Measurements from ENCODE around the gene FBXO31. TPM values are rescaled to one million over a fixed set of nuclear protein-coding genes. Genes with fewer than 3 reads are reported as not detected.

The FBXO31 gene
- total RNA-seq, 4 donors from 2014 or later = 89.4 to 241 (median 147) TPM

GRCh38 chr16:87295259-87295658 lies 88.3 kb downstream of the FBXO31 start:
- H3K4me1 ChIP-seq = peaks cover 0 to 5% (median 0%) of the 10 kb centered on the region in 4 donors
- no peak overlapping the region for H3K4me3 ChIP-seq
- 69% methylated on average over 4 of the region's 4 CpGs for WGBS, 2 donors
- peaks cover 0 to 3% (median 0%) of the 10 kb centered on the region in 4 donors for H3K9me3 ChIP-seq
- H3K36me3 ChIP-seq = peaks cover 0 to 25% (median 0%) of the 10 kb centered on the region in 3 donors
- DNase-seq (ENCODE audit: low spot score in 2 of 2) = no peak
- TF ChIP-seq EP300 (IDR thresholded peaks at IDR 0.05) (no peak), POLR2A (IDR thresholded peaks at IDR 0.05) (no peak)
- TF ChIP-seq, protein P1, sequence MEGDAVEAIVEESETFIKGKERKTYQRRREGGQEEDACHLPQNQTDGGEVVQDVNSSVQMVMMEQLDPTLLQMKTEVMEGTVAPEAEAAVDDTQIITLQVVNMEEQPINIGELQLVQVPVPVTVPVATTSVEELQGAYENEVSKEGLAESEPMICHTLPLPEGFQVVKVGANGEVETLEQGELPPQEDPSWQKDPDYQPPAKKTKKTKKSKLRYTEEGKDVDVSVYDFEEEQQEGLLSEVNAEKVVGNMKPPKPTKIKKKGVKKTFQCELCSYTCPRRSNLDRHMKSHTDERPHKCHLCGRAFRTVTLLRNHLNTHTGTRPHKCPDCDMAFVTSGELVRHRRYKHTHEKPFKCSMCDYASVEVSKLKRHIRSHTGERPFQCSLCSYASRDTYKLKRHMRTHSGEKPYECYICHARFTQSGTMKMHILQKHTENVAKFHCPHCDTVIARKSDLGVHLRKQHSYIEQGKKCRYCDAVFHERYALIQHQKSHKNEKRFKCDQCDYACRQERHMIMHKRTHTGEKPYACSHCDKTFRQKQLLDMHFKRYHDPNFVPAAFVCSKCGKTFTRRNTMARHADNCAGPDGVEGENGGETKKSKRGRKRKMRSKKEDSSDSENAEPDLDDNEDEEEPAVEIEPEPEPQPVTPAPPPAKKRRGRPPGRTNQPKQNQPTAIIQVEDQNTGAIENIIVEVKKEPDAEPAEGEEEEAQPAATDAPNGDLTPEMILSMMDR (IDR thresholded peaks at IDR 0.05) = no peak
- no peaks in the 10 kb centered on the region for H3K27me3 ChIP-seq
- H3K27ac ChIP-seq = no peak overlapping the region

DNA sequence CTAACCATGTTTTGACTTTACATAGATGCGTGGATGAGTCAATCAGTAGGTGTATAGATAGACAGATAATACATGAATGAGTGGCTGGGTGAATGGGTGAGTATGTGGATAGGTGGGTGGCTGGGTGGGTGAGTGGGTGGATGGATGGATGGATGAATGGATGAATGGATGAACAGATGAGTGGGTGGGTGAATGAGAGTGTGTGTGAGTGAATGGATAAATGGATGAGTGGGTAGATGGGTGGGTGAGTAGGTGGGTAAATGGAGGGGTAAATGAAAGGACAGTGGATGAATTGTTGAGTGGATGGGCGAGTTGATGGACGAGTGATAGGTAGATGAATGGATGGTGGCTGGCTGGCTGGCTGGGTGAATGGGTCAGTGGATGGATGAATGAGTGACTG lies 89.6 kb downstream of the FBXO31 start:
- H3K4me1 ChIP-seq = peaks cover 0 to 5% (median 0%) of the 10 kb centered on the region in 4 donors
- H3K9me3 ChIP-seq = peaks cover 0 to 3% (median 0%) of the 10 kb centered on the region in 4 donors
- no peak for DNase-seq (ENCODE audit: low spot score in 2 of 2)
- TF ChIP-seq POLR2A (IDR thresholded peaks at IDR 0.05) = no peak
- TF ChIP-seq EP300 (IDR thresholded peaks at IDR 0.05) = no peak
- TF ChIP-seq, protein P1 (IDR thresholded peaks at IDR 0.05) = no peak
- no peaks in the 10 kb centered on the region for H3K27me3 ChIP-seq
- WGBS, 2 donors = 77 to 82% methylated on average over 3 of the region's 3 CpGs
- H3K36me3 ChIP-seq = peaks cover 0 to 18% (median 0%) of the 10 kb centered on the region in 3 donors
- H3K4me3 ChIP-seq = no peak overlapping the region
- no peak overlapping the region for H3K27ac ChIP-seq

GRCh38 chr16:87291944-87292343 lies 91.6 kb downstream of the FBXO31 start:
- no peak for DNase-seq (ENCODE audit: low spot score in 2 of 2)
- H3K36me3 ChIP-seq = peaks cover 0 to 14% (median 0%) of the 10 kb centered on the region in 3 donors
- peaks cover 0 to 7% (median 0%) of the 10 kb centered on the region in 4 donors for H3K9me3 ChIP-seq
- 82 to 84% methylated on average over 6 of the region's 6 CpGs for WGBS, 2 donors
- no peaks in the 10 kb centered on the region for H3K4me1 ChIP-seq
- TF ChIP-seq POLR2A (IDR thresholded peaks at IDR 0.05) (no peak), EP300 (IDR thresholded peaks at IDR 0.05) (no peak)
- TF ChIP-seq, protein P1 (IDR thresholded peaks at IDR 0.05) = no peak
- no peak overlapping the region for H3K27ac ChIP-seq
- H3K27me3 ChIP-seq = no peaks in the 10 kb centered on the region
- H3K4me3 ChIP-seq = no peak overlapping the region

DNA sequence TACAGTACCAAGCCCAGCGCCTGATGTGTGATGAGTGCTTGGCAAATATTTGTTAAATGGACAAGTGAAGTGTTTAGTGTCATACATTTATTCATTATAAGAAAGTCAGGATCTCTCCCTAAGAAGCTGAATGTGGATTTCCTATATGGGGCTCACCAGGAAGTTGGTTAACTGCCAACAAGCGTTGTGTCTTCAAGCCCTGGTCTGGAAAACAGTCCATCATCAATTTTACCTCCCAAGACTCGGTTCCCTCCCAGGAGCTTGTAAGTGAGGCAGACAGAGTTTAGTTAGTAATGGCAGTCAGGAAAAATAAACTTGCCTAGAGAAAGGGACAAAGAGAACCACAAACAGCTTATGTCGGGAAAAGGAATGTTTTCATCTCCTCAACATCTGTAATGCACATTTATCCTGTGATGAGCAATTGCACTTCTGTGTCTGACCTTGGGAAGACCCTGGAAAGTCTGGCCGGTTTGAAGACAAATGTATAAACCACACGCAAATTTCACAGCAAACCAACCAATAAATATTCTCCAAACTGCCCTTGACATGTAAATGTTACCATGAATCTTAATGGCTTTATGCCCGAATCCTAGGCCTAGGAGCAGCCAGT lies 94.7 kb downstream of the FBXO31 start:
- DNase-seq (ENCODE audit: low spot score in 2 of 2) = no peak
- peaks cover 0 to 15% (median 0%) of the 10 kb centered on the region in 3 donors for H3K36me3 ChIP-seq
- no peak for TF ChIP-seq EP300 (IDR thresholded peaks at IDR 0.05)
- TF ChIP-seq POLR2A (IDR thresholded peaks at IDR 0.05) = no peak
- TF ChIP-seq, protein P1 (IDR thresholded peaks at IDR 0.05) = no peak
- peaks cover 0 to 7% (median 0%) of the 10 kb centered on the region in 4 donors for H3K9me3 ChIP-seq
- no peak overlapping the region for H3K4me3 ChIP-seq
- H3K4me1 ChIP-seq = no peaks in the 10 kb centered on the region
- H3K27me3 ChIP-seq = no peaks in the 10 kb centered on the region
- 57 to 62% methylated on average over 7 of the region's 7 CpGs for WGBS, 2 donors
- H3K27ac ChIP-seq = no peak overlapping the region

DNA sequence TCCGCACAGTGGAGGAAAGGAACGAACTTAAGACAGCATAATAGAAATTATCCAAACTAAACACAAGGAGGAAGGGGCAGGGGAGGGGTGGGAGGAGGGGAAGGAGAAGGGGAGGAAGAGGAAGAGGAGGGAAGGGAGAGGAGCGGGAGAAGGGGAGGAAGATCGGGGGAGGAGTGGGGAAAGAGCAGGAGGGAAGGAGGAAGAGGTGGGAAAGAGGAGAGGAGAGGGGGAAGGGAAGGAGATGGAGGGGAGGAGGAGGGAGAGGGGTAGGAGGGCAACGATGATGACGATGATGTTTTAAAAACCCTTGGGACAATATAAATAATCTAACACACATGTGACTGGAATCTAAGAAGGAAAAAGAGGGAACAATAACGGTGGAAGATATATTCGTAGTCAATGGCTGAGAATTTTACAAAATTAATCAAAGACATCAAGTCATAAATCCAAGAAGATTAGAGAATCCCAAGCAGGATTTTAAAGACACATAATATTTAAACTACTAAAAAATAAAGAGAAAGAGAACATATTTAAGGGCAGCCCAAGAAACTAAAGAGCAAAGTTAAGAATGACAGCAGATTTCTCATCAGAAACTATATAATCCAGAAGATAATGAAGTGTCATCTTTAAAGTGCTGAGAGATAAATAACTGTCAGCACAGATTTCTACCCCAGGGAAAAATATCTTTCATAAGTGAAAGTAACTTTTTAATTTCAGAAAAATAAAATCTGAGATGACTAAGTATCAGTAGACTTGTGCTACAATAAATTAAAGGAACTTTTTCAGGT lies 96.5 kb downstream of the FBXO31 start:
- WGBS, 2 donors = 48 to 70% methylated on average over 8 of the region's 8 CpGs
- no peak for DNase-seq (ENCODE audit: low spot score in 2 of 2)

More for the DNA sequence above, 96.5 kb downstream of the FBXO31 start:
- Histone ChIP-seq H3K4me1 (no peaks in the 10 kb centered on the region), H3K27ac (no peak overlapping the region), H3K36me3 (peaks cover 0 to 13% (median 0%) of the 10 kb centered on the region in 3 donors), H3K4me3 (no peak overlapping the region), H3K9me3 (peaks cover 0 to 5% (median 0%) of the 10 kb centered on the region in 4 donors), H3K27me3 (no peaks in the 10 kb centered on the region)
- TF ChIP-seq, protein P1 (IDR thresholded peaks at IDR 0.05) = no peak
- no peak for TF ChIP-seq EP300 (IDR thresholded peaks at IDR 0.05)
- no peak for TF ChIP-seq POLR2A (IDR thresholded peaks at IDR 0.05)
